Transverse colon (tissue), 4 donors: ENCODE data around the gene CTNNBL1.

Experiments used
- CTCF ChIP-seq, 5 experiments: fragments of 200-600 bp in 3 of 5; fragments of 450-650 bp in 2 of 5; sonication (generic) in 3 of 5; IDR thresholded peaks; 1 replicate in 2 of 5; 2 replicates in 3 of 5; pipeline ENCODE4 v1.5.1; 2016 to 2017; ENCODE audit warnings: antibody characterized with exemption in 5 of 5, inconsistent platforms in 3 of 5, mild to moderate bottlenecking in 2 of 5, moderate library complexity in 1 of 5
- POLR2AphosphoS5 ChIP-seq, 3 donors: sonication (generic); formaldehyde crosslinking; IDR thresholded peaks; one replicate each; pipeline ENCODE4 v1.6.1; 2016; ENCODE audit warnings: antibody characterized with exemption in 3 of 3

GRCh38 chr20:37777012-37777950 lies 83.5 kb downstream of the CTNNBL1 start:
- no peak for TF ChIP-seq POLR2AphosphoS5 (IDR thresholded peaks at IDR 0.05)
- TF ChIP-seq CTCF (IDR thresholded peaks at IDR 0.05), result no peak
